Choroid plexus epithelial cell (primary cell): ENCODE measurements around the gene EPHB6.

ENCODE experiments used
- DNase-seq: peaks from one replicate; pipeline ENCODE4 v3.0.0-alpha.2; 2010; ENCODE audit warnings: low read depth
- H3K4me3 ChIP-seq: 2 replicates; pipeline ENCODE4 v1.5.1; 2011; ENCODE audit warnings: low read depth, mild to moderate bottlenecking, control low read depth, low read length, moderate library complexity
- CTCF ChIP-seq: conservative IDR thresholded peaks from 2 replicates; pipeline ENCODE4 v1.5.1; 2011; ENCODE audit warnings: low read depth, mild to moderate bottlenecking, control low read depth, inconsistent platforms, low read length, moderate library complexity

The EPHB6 gene

GRCh38 chr7:142851269-142851668, 3.6 kb upstream of the EPHB6 start:
- DNase-seq = no peak
- TF ChIP-seq CTCF = no peak
- no peak overlapping the region for H3K4me3 ChIP-seq

GRCh38 chr7:142851919-142852318, 3.0 kb upstream of the EPHB6 start:
- TF ChIP-seq CTCF = no peak
- DNase-seq = no peak

GRCh38 chr7:142853739-142854371, 1.0 kb upstream of the EPHB6 start:
- TF ChIP-seq CTCF = peak; percentile 81
- peak; percentile 66 for DNase-seq
- peak overlapping the region; percentile 72 for H3K4me3 ChIP-seq

More at GRCh38 chr7:142851919-142852318, 3.0 kb upstream of the EPHB6 start:
- H3K4me3 ChIP-seq = no peak overlapping the region

- TF ChIP-seq CTCF = peak; percentile 5
- peak overlapping the region; percentile 72 for H3K4me3 ChIP-seq
- no peak for DNase-seq
Observed at GRCh38 chr7:142855114-142855743, 353 bp downstream of the EPHB6 start.

GRCh38 chr7:142855756-142856564, 1.1 kb downstream of the EPHB6 start:
- no peak overlapping the region for H3K4me3 ChIP-seq
- DNase-seq = peak; percentile 19
- TF ChIP-seq CTCF = no peak

- H3K4me3 ChIP-seq = no peak overlapping the region
- no peak for TF ChIP-seq CTCF
- no peak for DNase-seq
Observed at GRCh38 chr7:142856565-142857245, 1.8 kb downstream of the EPHB6 start.
